Measurements from ENCODE around the gene HNRNPD. TPM values are rescaled to one million over a fixed set of nuclear protein-coding genes. Genes with fewer than 3 reads are reported as not detected.
"Not testable (repeated sequence)": the region's sequence is repeated elsewhere in the genome, so short reads cannot be mapped to it uniquely, and the experiment has no call there.

HNRNPD gene
- polyA plus RNA-seq, 3 donors from 2014 or later: 133 to 287 (median 221) TPM

- peaks cover 3 to 25% (median 4%) of the 10 kb centered on the region in 3 donors for H3K27me3 Mint-ChIP-seq (ENCODE audit: low read depth in 3 of 3)
- not testable (repeated sequence) for H3K27ac Mint-ChIP-seq, DNase-seq, H3K36me3 Mint-ChIP-seq, H3K9me3 Mint-ChIP-seq, H3K4me1 Mint-ChIP-seq, H3K4me3 Mint-ChIP-seq
Observed at GRCh38 chr4:82303063-82303462, 70.7 kb downstream of the HNRNPD start.

Other genes starting within 250 kb of the HNRNPD start
- 100 to 1,000 TPM; 176 to 312 (median 204) TPM for gene HNRNPDL, start 56.5 kb upstream of the HNRNPD start, polyA plus RNA-seq
- 10 to 100 TPM; 48.5 to 53.7 (median 53.2) TPM for gene ENOPH1, start 56.6 kb upstream of the HNRNPD start, polyA plus RNA-seq
- gene TMEM150C, start 188.0 kb upstream of the HNRNPD start, polyA plus RNA-seq: under 1 TPM in 1 of 3 donors, not detected in 2; 0.45 TPM

All from immature natural killer cell (primary cell).